Urinary bladder (tissue), 4 donors: ENCODE data around the gene ADGRD1. TPM values are rescaled to one million over a fixed set of nuclear protein-coding genes. Genes with fewer than 3 reads are reported as not detected.

ENCODE experiments used
- DNase-seq: peaks from one replicate; pipeline ENCODE4 v3.0.0-alpha.2; 2015; ENCODE audit errors: extremely low spot score
- H3K27ac ChIP-seq: one replicate; pipeline ENCODE4 v1.5.1; 2013; ENCODE audit warnings: low read depth, mild to moderate bottlenecking, moderate library complexity
- H3K36me3 ChIP-seq: one replicate; pipeline ENCODE4 v1.6.1; 2013; ENCODE audit warnings: mild to moderate bottlenecking, moderate library complexity; ENCODE audit not compliant: insufficient read depth
- H3K4me1 ChIP-seq: one replicate; pipeline ENCODE4 v1.6.1; 2013; ENCODE audit warnings: mild to moderate bottlenecking, moderate library complexity; ENCODE audit not compliant: insufficient read depth
- H3K4me3 ChIP-seq: one replicate; pipeline ENCODE4 v1.5.1; 2013; ENCODE audit warnings: low read depth, low read length
- WGBS: extraction: QIAGEN DNeasy Blood & Tissue Kit; methylation state at CpG from one replicate; pipeline ENCODE4 v1.1.7; 2013; 5-methylcytosine and 5-hydroxymethylcytosine counted together
- polyA plus RNA-seq: library from polyadenylated mRNA; stranded (reverse); fragments of 200-250 nt; gene quantifications from one replicate; pipeline ENCODE4 v1.2.3, GENCODE V29; 2013
- total RNA-seq: library from RNA; depleted of rRNA; stranded (reverse); fragments of >200 nt; gene quantifications from one replicate; pipeline ENCODE4 v1.2.3, GENCODE V29; 2014
- donor health status: healthy with polysubstance abuse.
- donor health status: healthy.

Gene ADGRD1
- total and polyA plus RNA-seq, 2 donors = 60.1 to 62.3 TPM

DNA sequence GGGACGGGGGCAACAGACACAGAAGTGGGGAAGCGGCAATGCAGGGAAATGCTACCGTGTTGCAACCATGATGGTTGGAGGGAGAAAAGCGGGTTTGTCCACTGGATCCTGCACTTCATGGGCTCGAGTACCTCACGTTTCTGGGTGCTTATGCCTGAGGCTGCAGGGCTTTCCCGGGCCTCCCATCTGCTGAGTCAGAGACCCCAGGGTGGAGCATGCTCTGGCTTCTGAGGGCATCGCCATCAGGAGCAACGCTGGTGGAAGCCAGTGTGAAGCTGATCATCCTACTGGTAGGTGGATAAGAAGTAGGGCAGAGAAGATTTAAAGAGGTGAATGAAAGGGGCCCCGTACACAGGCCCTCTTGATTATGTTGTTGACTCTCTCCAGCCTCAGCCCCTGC is 5.0 kb upstream of the ADGRD1 start:
- 92% methylated on average over 10 of the region's 10 CpGs for WGBS

DNA sequence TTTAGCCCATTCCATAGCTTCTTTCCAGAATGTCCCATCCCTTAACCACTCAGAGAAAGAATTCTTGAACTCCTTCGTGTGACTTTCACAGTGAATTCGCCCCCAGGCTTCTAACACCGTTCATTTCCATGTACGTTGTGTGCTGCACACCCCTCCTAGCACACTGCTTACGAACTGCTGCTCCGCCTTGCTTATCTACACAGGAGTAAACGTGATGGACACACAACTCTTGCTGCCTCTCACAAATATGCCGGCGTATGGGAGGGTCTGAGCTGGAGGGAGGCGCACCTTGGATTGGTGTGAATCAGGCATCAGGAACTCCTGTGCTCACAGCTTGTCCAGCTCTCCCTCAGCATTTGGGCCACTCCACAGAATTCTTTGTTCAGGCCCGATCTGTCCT is 3.9 kb upstream of the ADGRD1 start:
- WGBS = 93% methylated on average over 11 of the region's 11 CpGs
- no peak for DNase-seq
- Histone ChIP-seq H3K4me3 (no peak overlapping the region), H3K4me1 (no peaks in the 10 kb centered on the region), H3K27ac (no peak overlapping the region), H3K36me3 (no peaks in the 10 kb centered on the region)

More for the DNA sequence above, 5.0 kb upstream of the ADGRD1 start:
- Histone ChIP-seq H3K4me3 (no peak overlapping the region), H3K27ac (no peak overlapping the region), H3K36me3 (no peaks in the 10 kb centered on the region), H3K4me1 (no peaks in the 10 kb centered on the region)
- no peak for DNase-seq

DNA sequence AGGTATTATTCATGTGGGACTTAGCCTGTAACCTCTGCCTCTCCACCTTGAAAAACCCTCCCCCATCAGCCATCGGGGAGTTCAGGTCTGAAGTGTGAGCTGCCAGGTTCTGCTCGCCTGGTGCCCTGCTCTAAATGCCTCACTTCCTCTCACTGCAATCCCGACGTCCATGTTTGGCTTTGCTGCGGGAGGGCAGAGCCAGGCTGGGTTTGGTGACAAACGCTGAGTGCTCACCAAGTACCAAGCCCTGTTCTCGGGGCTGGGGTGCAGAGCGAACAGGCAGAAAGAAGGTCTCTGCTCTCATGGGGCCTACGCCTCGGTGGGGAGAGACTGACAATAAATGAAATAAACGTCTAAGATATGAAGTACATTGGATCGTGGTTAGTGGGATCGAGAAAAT is 2.1 kb upstream of the ADGRD1 start:
- DNase-seq = no peak
- H3K36me3 ChIP-seq = no peaks in the 10 kb centered on the region
- H3K27ac ChIP-seq = no peak overlapping the region
- H3K4me3 ChIP-seq = no peak overlapping the region
- WGBS = 73% methylated on average over 13 of the region's 13 CpGs
- H3K4me1 ChIP-seq = no peaks in the 10 kb centered on the region

DNA sequence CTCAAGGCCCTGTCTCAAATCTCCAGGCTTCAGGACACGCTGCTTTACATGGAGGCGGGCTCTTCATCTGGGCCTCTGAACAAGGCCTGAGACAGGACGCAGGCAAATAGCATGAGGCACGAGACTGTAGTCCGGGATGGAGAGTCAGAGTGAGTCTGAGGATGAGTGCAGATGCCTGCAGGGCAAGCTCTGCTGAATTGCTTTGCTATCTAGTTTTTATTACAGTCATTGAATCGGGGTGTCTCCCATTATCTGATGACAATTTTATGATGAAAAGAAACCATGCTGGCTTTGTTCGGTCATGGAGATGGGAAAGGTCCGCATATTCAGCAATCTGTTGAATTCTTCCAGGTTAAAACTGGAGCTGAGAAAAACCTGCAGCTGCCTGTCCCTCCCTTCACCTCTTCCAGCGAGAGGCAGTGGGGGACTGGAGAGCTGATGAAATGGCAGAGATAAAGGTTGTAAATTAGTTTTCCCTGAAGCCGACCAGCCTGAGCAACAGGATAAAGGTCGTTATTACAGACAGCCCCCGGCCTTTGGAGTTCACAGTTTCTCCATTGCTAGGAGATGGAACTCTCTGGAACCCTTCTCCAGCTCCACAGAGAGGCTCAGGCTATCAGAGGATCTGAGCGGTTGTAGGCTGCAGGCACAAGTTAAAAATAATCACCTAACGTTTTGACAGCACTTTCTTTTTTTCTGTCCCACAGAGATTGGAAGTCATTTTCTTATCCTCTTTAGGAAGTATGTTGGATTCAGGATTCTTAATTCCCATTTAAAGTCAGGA is 1.3 kb upstream of the ADGRD1 start:
- no peak overlapping the region for H3K4me3 ChIP-seq
- DNase-seq = peak; percentile 65
- H3K4me1 ChIP-seq = no peaks in the 10 kb centered on the region
- H3K36me3 ChIP-seq = no peaks in the 10 kb centered on the region
- WGBS = 30% methylated on average over 14 of the region's 14 CpGs
- no peak overlapping the region for H3K27ac ChIP-seq

DNA sequence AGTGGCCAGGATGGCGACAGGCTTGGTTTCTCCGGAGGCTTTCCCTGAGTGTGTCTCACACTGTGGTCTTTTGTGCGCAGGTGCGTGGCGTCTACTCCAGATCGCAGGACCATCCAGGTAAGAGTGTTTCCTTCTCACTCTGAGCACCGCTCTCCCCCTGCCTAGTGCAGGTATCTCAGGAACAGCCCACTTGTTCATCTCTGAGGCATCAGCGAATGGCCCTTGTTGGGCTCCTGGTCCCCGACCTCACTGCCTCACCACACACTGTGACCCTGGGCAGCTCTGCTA is 781 bp downstream of the ADGRD1 start:
- WGBS = 36% methylated on average over 9 of the region's 9 CpGs
- H3K4me3 ChIP-seq = peak overlapping the region; percentile 64
- no peaks in the 10 kb centered on the region for H3K36me3 ChIP-seq
- no peak for DNase-seq
- H3K27ac ChIP-seq = no peak overlapping the region
- no peaks in the 10 kb centered on the region for H3K4me1 ChIP-seq

DNA sequence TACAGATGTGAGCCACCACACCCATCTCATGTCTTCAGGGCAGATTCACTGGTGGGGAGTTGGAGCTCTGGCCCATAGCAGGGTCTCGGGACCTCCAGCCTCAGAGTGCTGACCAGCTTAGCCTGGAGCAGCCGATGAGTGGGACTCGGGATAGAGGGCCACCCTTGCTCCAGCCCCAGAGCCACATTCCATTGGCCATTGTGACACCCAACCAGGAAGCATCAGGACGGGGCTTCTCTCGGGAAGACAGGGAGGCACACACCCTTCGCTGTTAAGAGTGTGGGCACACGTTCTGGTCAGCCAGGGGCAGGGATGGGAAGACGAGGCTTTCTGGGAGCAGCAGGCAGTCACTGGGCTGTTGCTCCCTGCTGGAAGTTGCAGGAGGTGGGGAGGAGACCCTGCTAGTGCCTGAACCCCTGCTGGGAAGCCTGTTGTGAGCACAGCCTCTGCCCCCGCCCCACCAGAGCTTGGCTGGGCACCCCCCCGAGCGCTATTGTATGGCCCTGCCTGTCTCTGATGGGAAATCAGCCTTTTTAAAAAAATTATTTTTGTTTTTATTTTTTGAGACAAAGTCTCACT is 1.6 kb downstream of the ADGRD1 start:
- Histone ChIP-seq H3K4me1 (no peaks in the 10 kb centered on the region), H3K4me3 (peak overlapping the region; percentile 64), H3K27ac (no peak overlapping the region), H3K36me3 (no peaks in the 10 kb centered on the region)
- DNase-seq = no peak
- WGBS = 31% methylated on average over 11 of the region's 11 CpGs

DNA sequence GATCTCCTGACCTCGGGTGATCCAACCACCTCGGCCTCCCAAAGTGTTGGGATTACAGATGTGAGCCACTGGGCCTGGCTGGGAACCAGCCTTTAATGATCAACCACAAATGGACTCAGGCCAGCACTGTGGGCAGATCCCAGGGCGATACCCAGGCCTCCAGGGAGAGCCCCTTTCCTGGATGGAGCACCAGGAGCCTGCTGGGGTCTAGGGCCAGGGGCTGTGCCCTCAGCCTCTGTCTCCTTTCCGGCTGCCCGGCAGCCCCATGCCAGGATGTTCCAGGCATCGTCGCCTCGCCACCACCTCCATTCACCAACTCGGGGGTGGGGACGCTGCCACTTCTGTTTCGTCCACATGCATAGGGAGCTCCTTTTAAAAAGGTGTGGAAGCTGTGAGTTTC is 2.3 kb downstream of the ADGRD1 start:
- WGBS = 57% methylated on average over 11 of the region's 11 CpGs
- Histone ChIP-seq H3K4me3 (peak overlapping the region; percentile 19), H3K4me1 (no peaks in the 10 kb centered on the region), H3K27ac (no peak overlapping the region), H3K36me3 (no peaks in the 10 kb centered on the region)
- no peak for DNase-seq

DNA sequence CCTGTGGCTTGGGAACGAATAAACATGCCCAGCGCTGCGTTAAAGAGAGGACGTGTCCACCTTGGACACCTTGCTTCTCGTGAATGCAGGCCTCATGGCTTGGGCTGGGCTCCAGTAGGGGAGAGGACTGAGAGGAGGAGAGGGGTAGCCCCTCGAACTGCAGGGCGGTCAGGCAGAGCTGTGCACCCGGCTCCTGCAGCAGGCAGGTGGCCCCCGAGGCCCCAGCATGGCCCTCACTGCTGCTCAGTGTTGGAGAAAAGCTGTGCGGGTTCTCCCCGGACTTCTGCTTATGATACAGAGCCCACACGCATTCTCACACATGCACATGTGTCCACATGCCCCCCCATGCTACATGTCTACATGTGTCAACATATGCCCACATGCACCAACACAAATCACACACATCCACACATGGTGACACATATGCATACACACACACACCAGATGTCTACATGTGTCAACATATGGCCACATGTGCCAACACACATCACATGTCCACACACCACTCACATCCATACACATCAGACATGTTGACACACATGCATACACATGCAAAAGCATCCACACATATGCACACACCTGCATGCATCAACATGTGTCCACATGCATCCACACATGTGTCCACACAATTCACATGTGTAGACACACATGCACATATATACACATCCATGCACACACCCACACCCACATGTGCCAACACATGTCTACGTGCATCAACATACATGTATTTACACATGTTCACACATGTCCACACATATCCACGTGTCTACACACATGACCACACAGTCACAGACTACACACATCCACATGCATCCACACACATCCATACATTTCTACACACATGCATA is 3.0 kb downstream of the ADGRD1 start:
- H3K4me3 ChIP-seq = peak overlapping the region; percentile 19
- H3K36me3 ChIP-seq = no peaks in the 10 kb centered on the region
- 70% methylated on average over 14 of the region's 14 CpGs for WGBS
- H3K27ac ChIP-seq = no peak overlapping the region
- DNase-seq = no peak
- no peaks in the 10 kb centered on the region for H3K4me1 ChIP-seq

DNA sequence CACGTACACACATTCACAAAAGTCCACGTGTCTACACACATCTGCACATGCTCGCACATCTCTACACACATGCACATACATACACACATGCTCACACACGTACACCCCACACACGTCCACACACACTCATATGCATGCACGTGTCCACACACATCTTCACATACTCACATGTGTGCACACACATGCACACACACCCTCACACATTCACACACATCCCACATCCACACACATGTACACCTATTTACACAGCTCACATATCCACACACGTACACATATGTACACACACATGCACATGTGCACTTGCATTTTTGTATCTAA is 3.6 kb downstream of the ADGRD1 start:
- DNase-seq = no peak
- no peaks in the 10 kb centered on the region for H3K4me1 ChIP-seq
- no peak overlapping the region for H3K4me3 ChIP-seq
- H3K27ac ChIP-seq = no peak overlapping the region
- no peaks in the 10 kb centered on the region for H3K36me3 ChIP-seq
- WGBS = 82% methylated on average over 7 of the region's 7 CpGs

DNA sequence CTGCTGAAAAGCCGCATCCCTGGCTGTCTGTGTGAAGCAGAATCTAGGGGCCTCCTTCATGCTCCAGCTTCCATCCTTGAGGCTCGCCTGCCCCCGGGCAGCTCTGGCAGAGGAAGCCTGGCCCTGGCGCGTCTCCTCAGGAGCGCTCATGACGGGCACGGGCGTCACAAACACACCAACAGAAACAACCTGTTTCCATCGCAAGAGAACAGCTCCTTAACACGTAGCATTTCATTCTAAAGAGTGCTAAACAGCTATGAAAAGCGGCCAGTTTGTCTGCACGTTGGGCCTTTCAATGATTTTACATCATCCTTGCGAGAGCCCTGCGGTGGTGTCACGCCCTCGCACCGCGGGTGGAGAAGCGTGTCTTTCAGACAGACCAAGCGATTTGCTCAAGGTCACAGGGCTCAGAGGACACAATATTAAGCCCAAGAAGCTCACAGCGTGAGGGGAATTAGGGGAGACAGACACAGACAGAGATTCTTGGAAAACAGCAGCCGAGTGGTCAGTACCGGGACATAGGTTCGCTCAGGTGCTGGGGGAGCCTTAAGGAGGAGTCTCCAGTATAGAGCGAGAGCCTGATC is 4.9 kb downstream of the ADGRD1 start:
- Histone ChIP-seq H3K4me3 (no peak overlapping the region), H3K36me3 (no peaks in the 10 kb centered on the region), H3K27ac (no peak overlapping the region), H3K4me1 (no peaks in the 10 kb centered on the region)
- no peak for DNase-seq
- WGBS = 87% methylated on average over 26 of the region's 26 CpGs

DNA sequence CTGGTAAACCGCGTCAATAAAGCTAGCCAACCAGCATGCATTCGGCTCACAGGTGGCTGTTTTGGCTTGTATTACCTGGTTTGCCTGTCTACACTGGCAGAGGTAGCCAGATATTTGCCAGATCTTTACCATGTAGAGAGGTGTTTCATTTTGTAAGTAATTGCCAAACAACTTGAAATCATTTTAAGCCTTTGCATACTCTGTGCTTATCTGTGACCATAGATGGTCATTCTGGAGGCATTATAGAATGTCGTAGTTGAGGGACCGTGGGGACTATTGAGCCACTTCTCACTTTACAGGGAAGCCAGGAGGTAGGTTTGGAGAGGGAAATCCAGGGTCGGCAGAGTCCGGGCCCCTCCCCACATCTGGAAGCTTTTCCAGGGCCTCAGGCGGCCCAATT is 5.9 kb downstream of the ADGRD1 start:
- Histone ChIP-seq H3K4me1 (no peaks in the 10 kb centered on the region), H3K36me3 (no peaks in the 10 kb centered on the region), H3K27ac (no peak overlapping the region), H3K4me3 (no peak overlapping the region)
- DNase-seq = no peak
- 64% methylated on average over 8 of the region's 8 CpGs for WGBS

DNA sequence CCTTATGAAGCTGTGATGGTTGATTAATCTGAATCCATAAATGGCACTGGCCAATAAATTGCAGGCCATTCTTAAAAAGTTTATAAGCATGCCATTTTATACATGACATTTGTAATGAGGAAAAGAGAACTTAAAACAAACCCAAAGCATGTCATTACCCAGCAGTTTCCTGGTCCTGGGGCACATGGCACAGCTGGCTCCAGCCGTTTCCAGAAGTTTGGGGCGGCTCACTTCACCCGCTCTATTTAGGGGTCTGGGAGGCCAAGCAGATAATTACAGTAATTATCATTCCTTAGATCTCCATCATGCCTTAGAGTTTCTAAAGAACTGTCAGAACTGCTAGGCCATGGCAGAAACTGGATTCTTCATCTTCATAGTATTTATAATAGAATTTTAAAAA is 6.4 kb downstream of the ADGRD1 start:
- DNase-seq = no peak
- Histone ChIP-seq H3K36me3 (no peaks in the 10 kb centered on the region), H3K27ac (no peak overlapping the region), H3K4me1 (no peaks in the 10 kb centered on the region), H3K4me3 (no peak overlapping the region)
- WGBS = 75% methylated on average over 3 of the region's 3 CpGs

DNA sequence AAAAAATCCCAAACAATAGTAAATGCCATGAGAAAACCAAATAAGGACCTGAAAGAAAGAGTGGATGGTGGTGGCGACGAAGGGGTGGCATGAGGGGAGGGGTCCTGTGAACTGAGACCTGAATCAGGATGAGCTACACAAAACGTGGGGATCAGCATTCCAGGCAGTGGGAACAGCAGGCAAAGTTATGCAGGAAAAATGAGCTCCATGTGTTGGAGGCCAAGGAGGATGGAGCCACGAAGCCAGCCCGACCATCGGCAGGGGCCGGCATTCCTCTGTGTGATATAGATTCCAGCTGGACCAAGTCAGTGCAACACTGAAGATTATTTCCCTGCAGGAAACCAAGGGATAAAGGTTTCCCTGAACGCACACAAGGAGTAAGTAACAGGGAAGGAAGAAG is 7.1 kb downstream of the ADGRD1 start:
- WGBS = 72% methylated on average over 8 of the region's 8 CpGs
- Histone ChIP-seq H3K36me3 (no peaks in the 10 kb centered on the region), H3K27ac (no peak overlapping the region)

DNA sequence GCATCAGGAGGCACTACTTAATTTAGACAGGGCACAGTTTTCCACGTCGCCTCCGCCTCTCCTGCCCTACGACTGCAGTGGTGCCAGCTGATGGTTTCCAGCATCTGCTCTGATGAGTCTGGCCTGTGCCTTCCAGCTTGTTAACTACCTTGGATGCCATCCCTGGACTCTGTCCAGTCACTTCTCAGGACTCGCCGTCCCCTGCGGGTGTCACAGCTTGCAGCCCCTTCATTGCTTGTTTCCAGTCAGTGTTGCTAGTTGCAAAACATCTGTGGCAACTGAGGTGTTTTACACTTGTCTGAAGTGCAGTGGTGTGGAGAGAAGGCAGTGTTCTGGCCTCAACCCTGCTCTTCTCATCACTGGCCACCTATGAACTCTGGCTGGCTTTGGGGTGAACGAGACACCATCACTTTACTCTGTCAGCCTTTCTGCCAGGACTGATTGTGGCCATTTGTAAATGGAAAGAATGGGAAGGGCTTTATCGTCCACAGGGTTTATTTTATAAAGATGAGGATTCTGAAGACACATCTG is 8.3 kb downstream of the ADGRD1 start:
- Histone ChIP-seq H3K4me3 (no peak overlapping the region), H3K4me1 (no peaks in the 10 kb centered on the region), H3K36me3 (no peaks in the 10 kb centered on the region), H3K27ac (no peak overlapping the region)
- no peak for DNase-seq
- WGBS = 43% methylated on average over 9 of the region's 9 CpGs

More for the DNA sequence above, 7.1 kb downstream of the ADGRD1 start:
- H3K4me1 ChIP-seq = no peaks in the 10 kb centered on the region
- no peak for DNase-seq
- no peak overlapping the region for H3K4me3 ChIP-seq
